Esophagus muscularis mucosa (tissue), 4 donors: ENCODE measurements around the gene SYNJ1. TPM values are rescaled to one million over a fixed set of nuclear protein-coding genes. Genes with fewer than 3 reads are reported as not detected.

Experiments
- DNase-seq: peaks from one replicate; pipeline ENCODE4 v3.0.0-alpha.2; 2017; ENCODE audit errors: extremely low spot score
- H3K27ac ChIP-seq, 4 donors: fragments of 200-600 bp; sonication (generic); replicated peaks in 1 of 4; 1 replicate in 3 of 4; 2 replicates in 1 of 4; pipeline ENCODE4 v1.5.1; 2016 to 2019; ENCODE audit warnings: mild to moderate bottlenecking in 1 of 4
- H3K27me3 ChIP-seq, 4 donors: fragments of 200-600 bp; sonication (generic); one replicate each; pipeline versions ENCODE4 v1.5.1 to v1.6.0; 2016 to 2019
- H3K36me3 ChIP-seq, 4 donors: fragments of 200-600 bp; sonication (generic); one replicate each; pipeline ENCODE4 v1.5.1; 2016 to 2019
- H3K4me1 ChIP-seq, 4 donors: fragments of 200-600 bp; sonication (generic); one replicate each; pipeline ENCODE4 v1.5.1; 2016 to 2019
- H3K4me3 ChIP-seq, 4 donors: fragments of 200-600 bp; sonication (generic); 1 replicate in 2 of 4; 2 replicates in 2 of 4; pipeline ENCODE4 v1.5.1; 2016 to 2019; ENCODE audit warnings: mild to moderate bottlenecking in 4 of 4, moderate library complexity in 1 of 4
- H3K9me3 ChIP-seq, 4 donors: fragments of 200-600 bp; sonication (generic); 1 replicate in 3 of 4; 2 replicates in 1 of 4; pipeline ENCODE4 v1.5.1; 2016 to 2019
- EP300 ChIP-seq: sonication (generic); formaldehyde crosslinking; IDR thresholded peaks from one replicate; pipeline ENCODE4 v1.6.1; 2017; ENCODE audit warnings: antibody characterized with exemption
- WGBS: methylation state at CpG from one replicate; pipeline ENCODE4 v1.1.5; 2018; 5-methylcytosine and 5-hydroxymethylcytosine counted together
- intact Hi-C: fragments of 100-400 bp; cut with DNase I; formaldehyde crosslinking; loops from one replicate; pipeline ENCODE4 v1.15.1; 2023
- total RNA-seq, 4 donors: library from RNA; depleted of rRNA; stranded (reverse); fragments of >200 nt; gene quantifications; one replicate each; pipeline versions ENCODE4 v1.1.0 to v1.2.1, GENCODE V29; 2016

The SYNJ1 gene
- total RNA-seq, 4 donors from 2014 or later, result 8.1 to 9.4 (median 8.5) TPM

DNA sequence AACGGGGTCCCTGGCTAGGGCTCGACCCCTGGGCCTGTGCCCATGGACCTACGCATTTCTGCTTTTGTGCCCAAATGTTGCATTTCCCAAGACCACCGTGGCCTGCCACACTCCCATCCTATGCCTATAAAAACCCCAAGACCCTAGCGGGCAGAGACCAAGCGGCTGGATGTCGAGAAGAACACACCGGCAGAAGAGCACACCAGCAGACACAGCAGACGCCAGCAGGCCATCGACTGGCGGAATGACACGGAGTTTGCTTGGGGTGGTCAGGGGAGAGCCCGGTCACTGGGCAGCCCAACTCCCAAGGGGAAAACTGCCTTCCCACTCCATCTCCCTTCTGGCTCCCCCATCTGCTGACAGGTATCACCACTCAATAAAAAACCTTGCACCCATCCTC lies 146.9 kb downstream of the SYNJ1 start:
- no peak for TF ChIP-seq EP300
- Histone ChIP-seq H3K27ac (no peak overlapping the region), H3K9me3 (no peaks in the 10 kb centered on the region), H3K4me3 (no peak overlapping the region), H3K36me3 (peaks cover 0 to 14% (median 0%) of the 10 kb centered on the region in 4 donors), H3K27me3 (no peaks in the 10 kb centered on the region), H3K4me1 (no peaks in the 10 kb centered on the region)
- 90% methylated on average over 13 of the region's 13 CpGs for WGBS
- intact Hi-C loops, result no loop called here
- no peak for DNase-seq

Other genes with a start within 250 kb of the SYNJ1 start
- gene TCP10L, start 142.5 kb downstream of the SYNJ1 start, total RNA-seq, result 1 to 10 TPM; 1.2 to 1.7 (median 1.5) TPM
- gene CFAP298, start 115.6 kb downstream of the SYNJ1 start, total RNA-seq, result 10 to 100 TPM; 22.8 to 41.2 (median 32.8) TPM
- gene PAXBP1, start 43.7 kb upstream of the SYNJ1 start, total RNA-seq, result 10 to 100 TPM; 21.4 to 40.3 (median 24.5) TPM